HEK293T (cell line): Measurements from ENCODE around the gene VTCN1.
A peak's percentile ranks its signal among the peaks of the same experiment; 100 is the strongest.

ENCODE experiments used
- CTCF ChIA-PET: fragments of 350-600 bp; formaldehyde crosslinking; extraction: SDS; loops from one replicate; lab custom pipeline; 2021; ENCODE audit warnings: antibody characterized with exemption, inconsistent platforms; lab: Yijun Ruan, JAX
- POLR2A ChIA-PET: fragments of 350-600 bp; formaldehyde crosslinking; extraction: SDS; loops from one replicate; lab custom pipeline; 2020; ENCODE audit warnings: antibody characterized with exemption, inconsistent platforms; lab: Yijun Ruan, JAX
- DNase-seq: peaks from one replicate; pipeline ENCODE4 v3.0.0; 2012; ENCODE audit warnings: mixed read lengths; ENCODE audit errors: extremely low spot score
- BHLHE40 ChIP-seq: fragments of 450-650 bp; IDR thresholded peaks from 2 replicates; pipeline ENCODE4 v1.6.1; 2016; ENCODE audit warnings: mild to moderate bottlenecking, moderate library complexity, borderline replicate concordance
- CTBP1 ChIP-seq: fragments of 450-650 bp; IDR thresholded peaks from 2 replicates; pipeline ENCODE4 v1.6.1; 2016; ENCODE audit warnings: borderline replicate concordance
- ELF4 ChIP-seq: fragments of 450-650 bp; IDR thresholded peaks from 2 replicates; pipeline ENCODE4 v1.6.1; 2017; ENCODE audit warnings: antibody characterized with exemption
- FOXA1 ChIP-seq: fragments of 450-650 bp; IDR thresholded peaks from 2 replicates; pipeline ENCODE4 v1.6.1; 2016; ENCODE audit warnings: mild to moderate bottlenecking
- FOXK2 ChIP-seq: fragments of 450-650 bp; IDR thresholded peaks from 2 replicates; pipeline ENCODE4 v1.6.1; 2016; ENCODE audit warnings: mild to moderate bottlenecking
- FOXM1 ChIP-seq: fragments of 450-650 bp; IDR thresholded peaks from 2 replicates; pipeline ENCODE4 v1.6.1; 2017; ENCODE audit warnings: mild to moderate bottlenecking, borderline replicate concordance
- HDGF ChIP-seq: fragments of 450-650 bp; IDR thresholded peaks from 2 replicates; pipeline ENCODE4 v1.6.1; 2017; ENCODE audit warnings: antibody characterized with exemption, borderline replicate concordance
- LEF1 ChIP-seq: fragments of 450-650 bp; IDR thresholded peaks from 2 replicates; pipeline ENCODE4 v1.6.1; 2017; ENCODE audit warnings: mild to moderate bottlenecking, borderline replicate concordance
- NFRKB ChIP-seq: fragments of 450-650 bp; IDR thresholded peaks from 2 replicates; pipeline ENCODE4 v1.6.1; 2016; ENCODE audit warnings: mild to moderate bottlenecking, moderate library complexity
- PKNOX1 ChIP-seq: fragments of 450-650 bp; IDR thresholded peaks from 2 replicates; pipeline ENCODE4 v1.6.1; 2016
- SP1 ChIP-seq: fragments of 450-650 bp; IDR thresholded peaks from 2 replicates; pipeline ENCODE4 v1.6.1; 2017
- SUZ12 ChIP-seq: fragments of 450-650 bp; IDR thresholded peaks from 2 replicates; pipeline ENCODE4 v1.6.1; 2016; ENCODE audit warnings: mild to moderate bottlenecking
- ZNF384 ChIP-seq: fragments of 450-650 bp; IDR thresholded peaks from 2 replicates; pipeline ENCODE4 v1.6.1; 2016

Gene VTCN1

DNA sequence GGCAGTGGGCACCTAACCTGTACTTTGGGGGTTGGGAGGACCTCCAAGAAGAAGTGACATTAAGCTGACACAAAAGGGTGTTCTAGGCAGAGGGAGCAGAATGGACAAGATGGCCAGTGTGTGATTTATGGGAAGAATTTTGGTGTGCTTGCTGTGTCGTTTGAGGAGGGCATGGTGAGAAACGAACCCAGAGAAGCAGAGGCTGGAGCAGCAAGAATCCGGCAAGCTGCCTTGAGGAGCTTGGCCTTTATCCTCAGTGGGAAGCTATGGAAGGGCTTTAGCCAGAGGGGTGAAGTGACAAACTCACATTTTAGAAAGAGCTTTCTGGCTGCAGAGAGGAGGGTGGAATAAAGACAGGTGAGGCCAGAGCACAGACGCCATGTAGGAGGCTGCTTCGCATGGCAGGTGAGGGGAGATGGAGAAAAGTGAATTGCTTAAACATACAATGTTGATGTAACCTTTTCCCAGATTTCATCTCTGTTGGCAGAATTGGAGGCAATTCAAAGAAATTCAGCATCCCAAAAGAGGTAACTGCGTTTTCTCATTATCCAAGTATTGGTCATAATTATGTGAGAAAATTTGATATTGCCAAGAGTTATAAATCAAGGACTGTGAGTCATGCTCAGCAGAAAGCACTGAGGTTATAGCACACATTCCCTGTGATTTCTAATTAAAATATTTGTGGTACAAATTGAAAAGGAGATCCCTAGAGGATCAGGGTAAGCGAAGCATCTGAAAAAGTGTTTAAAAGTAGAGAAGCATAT, 115.7 kb downstream of the VTCN1 start:
- no peak for TF ChIP-seq NFRKB
- TF ChIP-seq ZNF384 = no peak
- TF ChIP-seq FOXM1 = no peak
- no peak for TF ChIP-seq SUZ12
- TF ChIP-seq ELF4 = no peak
- TF ChIP-seq PKNOX1 = no peak
- TF ChIP-seq SP1 = no peak
- no peak for TF ChIP-seq BHLHE40
- DNase-seq = no peak
- CTCF ChIA-PET = no interaction called here
- POLR2A ChIA-PET = interaction anchor here (1.5 kb wide), 1 partner anchor 35 kb away, joined by 4 read pairs; the partner anchor contains the start of gene TTF2

DNA sequence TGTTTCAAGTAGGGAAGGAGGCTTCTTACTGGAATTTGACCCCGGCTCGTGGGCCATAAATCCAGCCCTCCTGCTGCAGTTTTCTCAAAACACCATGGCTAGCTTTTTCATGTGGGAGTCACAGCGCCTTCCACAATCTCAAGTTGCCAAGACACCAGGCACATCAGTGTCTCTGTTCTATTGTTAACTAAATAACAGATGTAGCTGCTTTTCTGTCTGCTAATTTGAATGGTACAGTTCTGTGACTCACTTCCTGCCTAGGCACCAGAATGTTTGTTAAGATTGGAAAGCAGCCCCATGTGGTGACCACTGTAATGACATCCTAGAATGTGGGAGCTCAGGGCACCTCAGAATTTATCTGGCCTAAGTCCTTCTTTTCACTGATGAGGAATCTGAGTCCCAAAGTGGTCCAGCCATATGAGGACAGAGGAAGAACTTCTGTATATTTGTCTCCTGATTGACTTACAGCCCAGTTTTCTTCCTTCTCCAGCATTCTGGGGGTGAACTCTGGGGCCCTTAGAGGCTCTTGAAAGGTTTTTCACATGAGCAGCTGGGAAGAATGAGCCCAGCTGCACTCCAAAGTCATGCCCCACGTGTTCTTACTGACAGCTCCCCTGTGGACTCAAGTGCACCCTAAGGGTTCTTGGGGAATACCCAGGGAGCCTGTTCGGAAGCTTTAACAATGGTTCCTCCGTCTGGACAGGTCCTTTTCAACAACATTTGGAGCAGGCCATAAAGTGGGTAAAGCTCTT, 116.7 kb downstream of the VTCN1 start:
- CTCF ChIA-PET = interaction anchor here (1.7 kb wide), 1 partner anchor 191 kb away, joined by 5 read pairs; no protein-coding TSS in a partner anchor
- DNase-seq = peak; percentile 20
- POLR2A ChIA-PET = interaction anchor here (1.4 to 1.5 kb wide), 2 partner anchors 30 to 34 kb away, joined by 4 read pairs; partner anchors contain the start of gene TTF2
- TF ChIP-seq LEF1 = no peak
- no peak for TF ChIP-seq FOXK2
- no peak for TF ChIP-seq PKNOX1
- TF ChIP-seq ELF4 = no peak
- TF ChIP-seq SUZ12 = no peak
- no peak for TF ChIP-seq BHLHE40
- no peak for TF ChIP-seq HDGF
- TF ChIP-seq CTBP1 = no peak
- TF ChIP-seq FOXA1 = no peak
- TF ChIP-seq SP1 = no peak
